Activated T-cell treated with anti-CD3 and anti-CD28 coated beads, Interleukin-2, amount 50 U/mL, for 48 hours (primary cell): Measurements from ENCODE around the gene SEPTIN10.
A peak's percentile ranks its signal among the peaks of the same experiment; 100 is the strongest.

Experiments
- DNase-seq, 2 experiments: peaks; one replicate each; pipeline ENCODE4 v3.0.0-alpha.2; 2020

Gene SEPTIN10

DNA sequence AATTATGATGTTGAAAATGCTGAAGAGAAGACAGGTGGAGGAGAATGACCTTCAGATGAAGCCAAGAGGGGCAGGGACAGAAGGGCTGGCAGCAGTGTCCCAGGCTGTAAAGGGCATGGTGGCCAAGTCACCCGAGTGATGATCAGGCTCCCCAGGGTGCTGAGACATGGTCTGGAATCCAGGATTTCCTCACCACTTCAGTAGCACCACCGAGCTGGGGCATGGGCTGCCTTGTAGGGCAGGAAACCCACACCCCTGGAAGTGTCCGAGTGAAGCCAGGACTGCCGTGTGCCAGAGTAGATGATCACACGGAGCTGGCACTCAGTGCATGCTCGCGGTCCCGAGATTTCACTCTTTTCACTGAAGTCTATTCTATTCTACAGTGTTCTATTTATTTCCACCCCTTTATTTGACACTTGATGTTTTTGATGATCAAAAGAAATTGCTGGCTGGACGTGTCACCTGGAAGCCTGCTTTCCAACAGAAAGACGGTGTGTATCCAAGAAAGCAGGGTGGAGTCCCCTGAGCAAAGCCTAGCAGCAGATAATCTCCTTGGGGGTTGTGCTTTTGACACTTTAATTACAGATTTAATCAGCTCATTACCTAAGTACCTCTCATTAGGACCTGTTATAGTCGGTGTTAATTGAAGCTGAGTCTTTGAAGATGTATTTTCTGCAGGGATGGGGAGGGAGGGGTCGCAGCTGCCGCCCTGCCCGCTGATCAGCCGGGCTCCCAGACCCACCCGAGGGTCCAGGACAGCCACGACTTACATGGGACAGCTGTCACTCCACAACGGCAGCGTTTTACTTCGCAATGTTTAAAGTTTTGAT lies 92.3 kb downstream of the SEPTIN10 start:
- DNase-seq, result no peak

DNA sequence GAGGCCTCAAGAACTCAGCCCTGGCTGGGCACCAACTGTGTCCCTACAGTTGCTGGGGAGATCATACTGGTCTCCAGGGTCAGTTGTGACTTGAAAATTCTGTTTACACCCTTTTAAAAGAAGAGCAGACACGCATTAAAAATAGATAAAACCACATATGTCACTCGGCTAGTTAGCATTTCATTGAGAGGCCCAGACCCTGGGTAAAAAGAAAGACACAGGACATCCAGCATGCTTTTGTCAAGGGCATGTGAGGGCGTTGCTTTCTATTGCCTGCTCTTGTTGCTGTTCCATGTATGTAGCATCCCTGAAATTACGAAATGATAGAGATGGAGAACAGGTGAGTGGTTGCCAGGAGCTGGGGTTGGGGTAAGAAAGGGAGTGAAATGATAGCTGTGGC lies 94.3 kb downstream of the SEPTIN10 start:
- no peak for DNase-seq

GRCh38 chr2:109517118-109517889 lies 96.5 kb downstream of the SEPTIN10 start:
- DNase-seq, result no peak

DNA sequence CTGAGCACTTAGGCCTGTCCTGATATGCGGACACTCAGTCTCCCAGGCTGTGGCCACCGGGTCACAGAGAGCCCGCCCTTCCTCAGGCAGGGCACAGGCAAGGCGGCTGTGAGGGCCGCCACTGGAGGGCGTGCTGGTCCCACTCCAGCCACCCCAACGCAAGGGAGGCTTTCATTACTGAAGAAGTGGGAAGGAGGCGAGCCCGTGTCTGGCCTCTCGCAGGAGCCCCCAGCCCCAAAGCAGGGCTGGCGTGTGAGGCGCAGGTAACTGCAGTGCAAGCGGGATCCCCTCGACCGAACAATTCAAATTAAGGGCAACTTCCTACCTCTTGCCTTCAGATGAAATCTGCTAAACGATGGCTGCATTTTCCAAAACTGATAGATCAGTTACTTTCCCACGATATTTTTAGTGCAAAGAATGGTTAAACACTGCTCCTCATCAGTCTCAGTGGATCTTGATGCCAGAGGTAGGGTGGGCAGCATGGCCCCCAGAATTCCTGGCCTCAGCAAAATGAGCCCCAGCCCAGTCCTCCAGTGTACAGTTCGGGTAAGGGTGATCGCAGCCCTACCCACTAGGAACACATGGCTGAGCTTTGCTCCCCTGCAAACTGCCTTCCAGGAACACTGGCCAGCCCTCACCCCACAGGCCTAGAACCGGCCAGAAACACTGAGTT lies 97.2 kb downstream of the SEPTIN10 start:
- DNase-seq, result peak in 1 of 2 experiments; percentile 41

- DNase-seq, result no peak
Measured at GRCh38 chr2:109514857-109515256, 98.9 kb downstream of the SEPTIN10 start.

DNA sequence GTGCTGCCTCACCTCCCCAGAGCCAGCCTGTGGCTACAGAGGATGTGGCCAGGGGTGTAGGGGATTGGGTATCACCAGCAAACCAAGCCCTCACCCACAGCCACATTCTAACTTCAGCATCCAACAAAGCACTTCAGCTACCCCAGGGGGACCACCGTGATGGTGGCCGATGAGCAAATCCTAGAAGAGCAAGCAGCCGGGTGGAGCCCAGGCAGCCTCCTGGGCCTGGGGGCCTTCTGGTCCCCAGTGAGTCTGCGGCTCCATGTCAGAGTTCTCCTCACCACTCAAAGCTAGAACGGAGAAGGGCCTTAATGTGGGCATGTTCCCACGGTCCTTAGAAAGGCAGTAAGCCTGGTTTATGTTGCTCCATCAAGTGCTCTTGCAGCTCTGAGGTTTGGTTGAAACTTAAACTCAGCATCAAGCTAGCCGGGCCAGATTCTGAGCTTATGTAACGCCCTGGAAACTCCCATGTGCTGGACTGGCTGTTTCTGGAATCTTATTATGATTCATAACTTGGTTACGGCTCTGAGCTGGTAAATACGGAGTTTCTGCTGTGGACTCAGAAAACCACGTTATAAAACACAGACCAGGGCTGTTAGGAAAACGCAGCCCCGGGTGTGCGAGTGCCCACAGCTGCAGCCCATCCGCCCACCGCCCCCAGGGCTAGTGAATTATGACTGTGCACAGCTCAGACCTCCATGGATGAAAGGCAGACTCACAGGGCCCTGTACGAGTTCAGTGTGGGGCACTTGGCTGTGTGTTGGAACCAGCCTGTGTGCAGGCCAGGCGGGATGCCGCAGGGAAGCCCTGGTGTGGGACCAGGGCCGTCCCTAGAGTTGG lies 99.8 kb downstream of the SEPTIN10 start:
- DNase-seq, result peak; percentile 36 to 50

- no peak for DNase-seq
Measured at GRCh38 chr2:109513230-109513629, 100.5 kb downstream of the SEPTIN10 start.

GRCh38 chr2:109512076-109512475 lies 101.7 kb downstream of the SEPTIN10 start:
- DNase-seq, result no peak

DNA sequence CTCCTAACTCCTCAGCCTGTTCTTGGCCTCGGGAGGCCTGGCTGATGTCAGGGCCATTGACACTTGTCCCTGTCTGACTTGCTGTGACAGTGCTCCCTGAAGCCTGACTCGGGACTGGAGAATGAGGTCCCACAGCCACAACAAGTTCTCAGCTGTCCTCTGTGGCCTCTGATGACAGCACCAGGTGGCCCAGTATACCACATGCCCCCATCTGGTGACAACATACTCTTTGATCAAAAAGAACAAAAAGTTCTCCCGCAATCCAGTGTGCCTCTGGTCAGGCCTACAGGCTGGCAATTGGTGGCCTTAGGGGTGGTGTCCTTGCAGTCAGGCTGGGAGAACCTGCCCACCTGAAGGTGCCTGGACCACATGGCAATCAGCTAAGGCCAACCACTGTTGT lies 102.6 kb downstream of the SEPTIN10 start:
- no peak for DNase-seq

DNA sequence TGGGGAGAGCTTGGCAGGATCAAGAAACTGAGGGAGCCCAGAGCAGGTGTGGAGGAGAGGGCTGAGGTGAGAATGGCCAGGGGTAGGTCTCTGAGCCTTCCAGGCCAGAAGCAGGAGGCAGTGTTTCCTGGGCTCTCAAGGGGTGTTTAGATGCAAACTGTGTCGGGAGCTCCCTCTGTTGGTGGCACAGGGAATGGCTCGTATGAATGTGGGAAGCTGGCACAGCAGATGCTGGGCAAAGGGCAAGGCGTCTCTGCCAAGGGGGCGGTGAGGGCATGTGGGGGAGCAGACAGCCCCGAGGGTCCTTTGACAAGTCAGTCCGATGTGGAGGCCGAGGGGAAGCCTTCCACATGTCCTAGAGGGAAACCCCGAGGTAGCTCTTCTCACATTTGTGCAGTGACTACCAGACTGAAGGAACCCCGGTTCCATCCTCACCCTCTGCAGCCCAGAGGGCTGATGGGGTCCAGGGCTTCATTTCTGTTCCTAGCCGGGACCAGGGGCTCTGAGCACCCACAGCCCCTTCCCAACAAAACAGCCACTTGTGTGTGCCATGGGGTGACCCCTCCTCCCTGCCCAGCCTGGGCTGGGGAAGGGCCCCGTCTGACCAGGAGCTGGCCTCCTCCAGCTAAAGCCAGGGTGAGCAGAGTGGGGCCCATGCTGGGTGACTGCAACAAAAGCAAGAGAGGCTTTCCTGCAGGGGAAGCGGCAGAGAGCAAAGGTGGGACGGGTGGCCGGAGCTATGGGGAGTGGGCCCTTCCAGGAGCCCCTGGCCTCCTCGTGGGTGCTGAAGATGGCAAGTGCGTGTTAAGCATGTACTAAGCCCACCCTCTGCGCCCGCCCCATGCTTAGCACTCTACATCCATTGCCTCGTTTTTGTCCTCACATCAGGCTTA lies 103.4 kb downstream of the SEPTIN10 start:
- peak; percentile 86 to 90 for DNase-seq

DNA sequence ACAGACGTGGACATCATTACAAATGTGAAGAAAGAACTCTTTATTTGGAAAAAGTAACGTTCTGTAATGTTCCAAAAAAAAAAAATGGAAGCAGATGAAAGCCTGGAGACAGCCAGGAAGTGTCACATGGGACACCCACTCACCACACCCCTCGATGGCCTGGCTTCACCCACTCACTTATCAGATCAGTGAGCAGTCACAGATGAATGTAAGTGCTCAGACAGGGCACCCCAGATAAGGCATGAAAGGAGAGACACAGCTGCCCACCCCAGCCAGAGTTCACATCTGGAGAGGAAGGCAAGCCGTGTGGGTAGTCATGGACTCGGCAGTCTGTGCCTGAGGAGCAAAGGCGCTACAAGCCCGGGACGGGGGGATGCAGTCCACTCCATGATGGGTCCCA lies 105.2 kb downstream of the SEPTIN10 start:
- DNase-seq, result no peak

- DNase-seq, result no peak
Measured at GRCh38 chr2:109507828-109508227, 105.9 kb downstream of the SEPTIN10 start.

- DNase-seq, result no peak
Measured at GRCh38 chr2:109507217-109507616, 106.5 kb downstream of the SEPTIN10 start.

DNA sequence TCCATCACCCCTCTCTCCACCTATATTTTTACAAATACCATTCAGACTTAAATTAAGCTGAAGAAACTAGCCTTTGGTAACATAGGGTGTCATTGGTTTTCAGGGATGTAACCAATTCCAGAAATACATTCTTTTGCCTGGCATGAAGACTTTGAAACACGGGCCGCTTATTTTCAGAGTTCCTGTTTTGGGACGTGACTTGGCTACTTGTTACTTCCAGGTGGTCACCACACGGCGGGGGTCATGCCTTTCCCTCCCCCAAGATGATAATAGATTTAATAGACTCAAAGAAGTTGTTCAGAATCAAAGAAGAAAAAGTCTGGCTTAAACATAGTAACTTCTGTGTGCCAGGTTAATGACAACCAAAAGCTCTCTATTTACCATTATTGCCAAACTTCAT lies 110.6 kb downstream of the SEPTIN10 start:
- DNase-seq, result no peak

DNA sequence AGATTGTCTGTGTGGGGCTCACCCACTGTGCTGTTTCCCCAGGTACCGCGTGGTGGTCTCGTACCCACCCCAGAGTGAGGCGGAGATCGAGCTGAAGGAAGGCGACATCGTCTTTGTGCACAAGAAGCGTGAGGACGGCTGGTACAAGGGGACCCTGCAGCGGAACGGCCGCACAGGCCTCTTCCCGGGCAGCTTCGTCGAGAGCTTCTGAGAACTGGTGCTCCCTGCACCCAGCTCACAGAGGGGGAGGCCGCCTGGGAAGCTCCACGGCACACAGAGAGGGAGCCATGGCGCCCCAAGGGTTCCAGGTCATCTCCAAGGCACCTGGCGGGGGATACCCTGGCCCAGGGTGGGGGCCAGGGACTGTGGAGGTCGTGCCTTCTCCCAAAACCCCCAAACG lies 112.3 kb downstream of the SEPTIN10 start:
- no peak for DNase-seq

- DNase-seq, result no peak
Measured at GRCh38 chr2:109500910-109501309, 112.9 kb downstream of the SEPTIN10 start.

DNA sequence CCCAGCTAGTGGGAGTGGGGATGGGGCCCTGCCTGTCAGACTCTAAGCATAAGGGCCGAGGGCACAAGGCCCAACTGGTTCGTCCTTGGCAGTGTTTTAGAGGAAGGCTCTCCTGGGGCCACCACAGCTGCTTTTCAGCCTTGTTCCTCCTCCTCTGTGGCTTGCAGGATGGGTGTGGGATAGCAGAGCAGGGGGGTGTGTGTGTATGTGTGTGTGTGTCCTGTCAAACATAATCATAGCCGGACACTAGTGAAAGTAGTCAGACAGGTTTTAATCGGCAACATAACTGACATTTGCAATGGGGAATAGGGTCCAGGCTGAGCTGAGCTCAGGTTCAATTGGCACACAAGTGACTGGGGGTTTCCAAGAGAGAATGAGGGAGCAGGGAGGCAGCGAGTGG lies 114.2 kb downstream of the SEPTIN10 start:
- no peak for DNase-seq

DNA sequence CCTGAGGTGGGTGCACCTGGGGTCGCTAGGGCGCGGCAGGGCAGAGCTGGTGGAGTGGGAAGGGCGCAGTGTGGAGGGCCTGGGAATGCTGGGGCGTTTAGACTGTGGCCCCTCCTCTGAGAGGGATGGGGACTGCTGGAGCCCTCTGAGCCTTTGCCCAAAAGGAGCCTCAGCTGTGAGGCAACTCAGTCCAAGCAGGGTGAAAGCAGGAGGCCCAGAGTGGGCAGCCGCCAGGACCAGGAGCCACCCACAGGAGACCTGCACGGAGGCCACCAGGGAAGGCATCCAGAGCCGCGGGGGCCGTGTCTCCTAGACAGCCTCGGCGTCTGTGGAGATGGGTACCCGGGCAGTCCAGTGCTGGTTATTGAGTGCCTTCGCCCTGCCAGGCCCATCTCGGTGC lies 114.9 kb downstream of the SEPTIN10 start:
- no peak for DNase-seq

- DNase-seq, result no peak
Measured at GRCh38 chr2:109497911-109498870, 115.6 kb downstream of the SEPTIN10 start.

DNA sequence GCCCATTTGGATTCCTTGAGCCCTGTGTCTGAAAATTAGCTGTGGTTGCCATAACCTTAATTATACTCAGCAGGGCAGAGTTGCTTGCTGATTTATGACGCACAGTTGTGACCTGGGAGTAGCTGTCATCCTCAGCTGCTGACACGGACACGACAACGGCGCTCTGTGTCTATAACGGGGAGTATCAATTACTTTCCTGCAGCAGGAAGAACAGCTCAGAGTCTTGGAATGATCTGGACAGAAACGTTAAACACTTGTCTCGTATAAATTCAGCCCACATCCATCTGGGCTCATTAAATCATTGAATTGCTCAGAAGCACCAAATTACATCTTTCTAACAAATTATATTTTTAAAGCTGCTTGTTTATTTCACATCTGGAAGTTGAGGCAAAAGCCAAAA lies 116.3 kb downstream of the SEPTIN10 start:
- no peak for DNase-seq
